SH-SY5Y (cell line): ENCODE data around the gene AMBP.

ENCODE experiments used
- GATA2 ChIP-seq: IDR thresholded peaks from 2 replicates; pipeline ENCODE4 v1.6.1; 2011; ENCODE audit warnings: mild to moderate bottlenecking, low read depth, low read length
- GATA3 ChIP-seq: IDR thresholded peaks from 2 replicates; pipeline ENCODE4 v1.6.1; 2011; ENCODE audit warnings: low read depth, mild to moderate bottlenecking, low read length, moderate library complexity

- TF ChIP-seq GATA2 (no peak), GATA3 (no peak)
These were observed 4.1 kb upstream of the AMBP start for GRCh38 chr9:114082017-114082762.
